Hematopoietic multipotent progenitor cell treated with erythropoietin and hydrocortisone succinate and interleukin-3 and kit ligand, for 8 days (in vitro differentiated cells): Measurements from ENCODE around the gene DIP2C.
"Not testable (repeated sequence)": the region's sequence is repeated elsewhere in the genome, so short reads cannot be mapped to it uniquely, and the experiment has no call there.

Source experiments
- DNase-seq: peaks from one replicate; pipeline ENCODE4 v3.0.0-alpha.2; 2015

DIP2C gene

GRCh38 chr10:692682-693351 lies 3.3 kb upstream of the DIP2C start:
- no peak for DNase-seq

DNA sequence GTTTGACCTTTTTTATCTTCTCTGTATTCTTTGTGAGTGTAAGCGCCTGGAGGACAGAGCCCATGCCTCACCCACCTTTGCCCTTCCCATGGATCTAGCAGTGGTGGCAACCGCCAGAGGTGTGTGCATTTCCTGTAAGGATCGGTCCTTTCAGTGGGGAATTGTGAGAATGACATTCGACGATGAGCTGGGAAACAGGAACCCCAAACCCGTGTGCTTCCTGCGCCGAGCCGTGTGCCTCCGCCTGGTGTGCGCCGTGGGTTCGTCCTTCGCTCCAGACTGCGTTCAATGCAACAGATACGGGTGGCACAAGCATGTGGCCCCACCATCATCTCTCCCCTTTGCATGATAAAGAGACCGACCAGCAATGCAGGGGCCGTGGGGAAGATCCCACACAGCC lies 1.7 kb upstream of the DIP2C start:
- DNase-seq = no peak

GRCh38 chr10:690372-691161 lies 1.1 kb upstream of the DIP2C start:
- no peak for DNase-seq

DNA sequence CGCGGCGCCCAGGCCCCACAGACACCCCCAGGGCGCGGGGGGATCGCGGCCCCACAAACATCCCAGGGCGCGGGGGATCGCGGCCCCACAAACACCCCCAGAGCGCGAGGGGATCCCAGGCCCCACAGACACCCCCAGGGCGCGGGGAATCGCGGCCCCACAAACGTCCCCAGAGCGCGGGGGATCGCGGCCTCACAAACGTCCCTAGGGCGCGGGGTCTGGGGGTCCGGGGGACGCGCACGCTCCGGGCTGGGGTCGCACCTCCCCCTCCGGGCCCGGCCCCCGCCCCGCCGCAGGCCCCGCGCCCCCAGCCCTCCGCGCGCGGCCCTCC lies 382 bp downstream of the DIP2C start:
- DNase-seq = no peak

- no peak for DNase-seq
These were observed 952 bp downstream of the DIP2C start for GRCh38 chr10:688312-689120.

GRCh38 chr10:687583-688311 lies 1.7 kb downstream of the DIP2C start:
- DNase-seq = no peak

GRCh38 chr10:686155-686931 lies 3.1 kb downstream of the DIP2C start:
- DNase-seq = no peak

GRCh38 chr10:685613-686012 lies 3.9 kb downstream of the DIP2C start:
- no peak for DNase-seq

GRCh38 chr10:683448-684071 lies 5.9 kb downstream of the DIP2C start:
- no peak for DNase-seq

- no peak for DNase-seq
These were observed 6.5 kb downstream of the DIP2C start for GRCh38 chr10:682931-683447.

GRCh38 chr10:681670-682318 lies 7.7 kb downstream of the DIP2C start:
- DNase-seq = no peak

DNA sequence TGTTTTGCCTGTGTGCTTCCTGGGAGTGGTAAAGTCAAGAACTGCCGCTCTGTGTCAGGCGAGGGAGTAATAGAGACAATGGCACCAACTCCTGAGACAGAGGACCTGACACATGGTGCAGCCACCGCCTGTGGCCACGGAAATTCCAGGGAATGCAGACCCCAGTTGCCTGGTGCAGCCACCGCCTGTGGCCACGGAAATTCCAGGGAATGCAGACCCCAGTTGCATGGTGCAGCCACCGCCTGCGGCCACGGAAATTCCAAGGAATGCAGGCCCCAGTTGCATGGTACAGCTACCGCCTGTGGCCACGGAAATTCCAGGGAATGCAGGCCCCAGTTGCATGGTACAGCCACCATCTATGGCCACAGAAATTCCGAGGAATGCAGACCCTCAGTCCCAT lies 8.7 kb downstream of the DIP2C start:
- DNase-seq = no peak

DNA sequence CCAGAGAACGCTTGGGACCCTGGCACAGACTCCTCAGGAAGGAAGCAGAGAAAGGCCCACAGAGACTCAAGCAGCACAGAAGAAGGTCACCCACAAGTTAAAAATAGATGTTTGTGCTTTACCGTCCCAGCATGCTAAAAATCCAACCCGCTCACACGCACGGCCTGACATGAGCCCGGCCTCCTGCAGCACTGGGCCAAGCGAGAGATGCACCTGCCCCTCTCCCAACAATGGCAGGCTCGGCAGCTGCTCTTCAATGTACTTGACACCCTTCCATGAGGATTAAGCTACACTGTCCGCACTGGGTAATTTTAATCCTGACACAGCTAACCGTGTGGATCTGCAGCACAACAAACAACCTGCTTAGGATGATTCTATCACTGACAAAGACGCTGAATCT lies 9.3 kb downstream of the DIP2C start:
- no peak for DNase-seq

- no peak for DNase-seq
These were observed 9.9 kb downstream of the DIP2C start for GRCh38 chr10:679556-679955.

GRCh38 chr10:678662-679005 lies 10.8 kb downstream of the DIP2C start:
- not testable (repeated sequence) for DNase-seq

DNA sequence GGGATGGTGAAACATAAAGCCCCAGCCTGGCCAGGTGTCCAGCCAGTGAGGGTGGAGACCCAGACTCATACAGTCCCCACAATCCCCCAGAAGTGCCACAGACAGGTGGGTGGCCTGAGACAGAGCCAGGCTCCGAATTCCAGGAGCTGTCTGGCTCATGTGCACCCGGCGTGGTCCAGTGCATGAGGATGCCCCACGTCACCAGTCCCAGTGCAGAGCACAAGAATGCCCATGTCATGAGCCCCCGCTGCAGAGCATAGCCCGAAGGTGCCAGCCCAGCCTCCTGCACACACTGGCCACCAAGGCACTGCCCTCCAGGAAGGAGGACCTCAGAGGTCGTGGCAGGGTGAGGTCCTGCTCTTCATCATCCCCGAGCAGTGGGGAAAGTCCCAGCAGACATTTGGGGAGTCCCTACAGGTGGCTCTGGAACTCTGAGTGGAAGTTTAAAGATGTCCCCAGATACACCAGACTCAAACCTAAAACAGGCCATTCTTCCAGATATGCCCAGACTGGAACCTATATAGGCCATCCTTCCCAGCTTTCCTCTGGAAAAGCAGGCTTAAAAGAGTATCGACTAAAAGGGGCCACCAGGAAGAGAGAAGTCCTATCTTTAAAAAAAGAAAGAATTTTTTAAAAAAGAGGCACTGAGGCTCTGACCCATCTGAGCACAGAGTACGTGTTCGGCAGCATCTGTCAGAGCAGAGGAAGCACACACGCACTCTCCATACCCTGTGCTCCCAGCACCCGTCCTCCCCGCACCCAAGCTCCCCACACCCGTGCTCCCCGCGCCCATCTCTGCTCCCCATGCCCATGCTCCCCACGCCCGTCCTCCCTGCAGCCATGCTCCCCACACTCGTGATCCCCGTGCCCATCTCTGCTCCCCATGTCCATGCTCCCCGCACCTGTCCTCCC lies 11.5 kb downstream of the DIP2C start:
- DNase-seq = no peak

- no peak for DNase-seq
These were observed 12.4 kb downstream of the DIP2C start for GRCh38 chr10:677038-677437.

GRCh38 chr10:676178-676577 lies 13.3 kb downstream of the DIP2C start:
- no peak for DNase-seq

GRCh38 chr10:675532-675931 lies 13.9 kb downstream of the DIP2C start:
- no peak for DNase-seq

DNA sequence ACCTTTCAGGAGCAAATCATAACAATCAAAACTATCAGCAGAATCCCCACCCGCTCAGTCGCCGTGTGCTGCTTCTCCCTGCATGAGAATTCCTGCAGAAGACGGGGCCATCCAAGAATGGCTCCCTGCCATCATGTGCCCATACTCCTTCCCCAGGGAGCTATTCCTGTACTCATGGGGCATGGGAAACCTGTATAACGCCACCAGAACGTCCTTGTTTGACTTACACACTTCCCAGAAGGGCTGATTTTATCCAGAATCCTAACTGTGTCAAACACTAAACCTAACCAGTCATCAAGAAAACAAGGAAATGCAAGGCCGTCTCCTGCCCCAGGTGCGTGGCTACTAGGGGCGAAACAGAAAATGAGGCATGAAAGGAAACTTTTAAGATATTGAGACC lies 16.0 kb downstream of the DIP2C start:
- DNase-seq = no peak
